22Rv1 (cell line): ENCODE data around the gene FGF1.

Source experiments
- CTCF ChIP-seq: fragments of 450-650 bp; IDR thresholded peaks from 2 replicates; pipeline ENCODE4 v1.5.1; 2017; ENCODE audit warnings: mild to moderate bottlenecking
- ZFX ChIP-seq: fragments of 450-650 bp; IDR thresholded peaks from 2 replicates; pipeline ENCODE4 v1.6.1; 2017; ENCODE audit warnings: antibody characterized with exemption, borderline replicate concordance

DNA sequence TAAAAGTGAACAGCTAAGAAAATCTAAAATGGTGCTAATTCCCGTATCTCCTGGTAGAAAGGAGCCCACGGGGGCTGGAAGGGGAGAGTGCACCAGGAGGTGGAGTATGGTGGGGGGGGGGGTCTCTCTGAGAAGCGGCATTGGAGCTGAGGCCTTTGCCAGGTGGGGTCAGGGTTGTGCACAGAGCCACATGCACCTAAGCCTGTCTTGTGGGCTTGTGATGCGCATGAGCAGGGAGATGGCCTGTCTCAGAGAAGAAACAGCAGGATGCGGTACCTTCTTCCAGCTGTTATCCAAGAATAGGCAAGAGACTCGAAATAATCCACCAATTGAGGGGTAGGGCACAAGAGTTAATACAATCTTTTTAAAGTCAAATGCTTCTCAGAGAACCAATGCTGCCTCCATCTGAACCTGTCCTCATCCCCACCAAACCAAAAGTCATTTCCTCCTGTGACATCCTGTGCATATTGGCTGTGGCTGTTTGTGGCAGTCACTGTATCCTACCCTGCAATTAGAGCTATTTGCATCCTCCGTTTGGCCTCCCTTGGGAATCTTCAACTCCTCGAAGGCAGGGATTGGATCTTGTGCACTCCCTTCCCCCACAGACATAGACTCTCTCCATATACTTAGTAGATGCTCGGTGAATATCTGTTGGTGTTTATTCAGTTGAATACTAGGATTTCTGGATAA lies 45.4 kb downstream of the FGF1 start:
- TF ChIP-seq CTCF (no peak), ZFX (no peak)
